GM11168 (cell line): ENCODE results near the gene DMRTA1.
"Not testable (repeated sequence)": the region's sequence is repeated elsewhere in the genome, so short reads cannot be mapped to it uniquely, and the experiment has no call there.

Experiments used
- in situ Hi-C: fragments of 300-500 bp; cut with MboI; formaldehyde crosslinking; loops from one replicate; pipeline ENCODE4 v1.12.0; 2022; ENCODE audit warnings: low sequenced_read_pairs; ENCODE audit not compliant: unreplicated experiment

DMRTA1 gene

GRCh38 chr9:22454016-22454415, 7.4 kb downstream of the DMRTA1 start:
- in situ Hi-C loops = loop anchor here (10.0 to 25.0 kb wide), 2 partner anchors 199 to 642 kb away; partner anchors contain the start of gene MTAP

- in situ Hi-C loops = loop anchor here (10.0 to 25.0 kb wide), 2 partner anchors 200 to 643 kb away; partner anchors contain the start of gene MTAP
Measured at GRCh38 chr9:22455181-22455580, 8.6 kb downstream of the DMRTA1 start.

- in situ Hi-C loops = loop anchor here (10.0 to 25.0 kb wide), 2 partner anchors 203 to 645 kb away; partner anchors contain the start of gene MTAP
Measured at GRCh38 chr9:22457448-22457847, 10.8 kb downstream of the DMRTA1 start.

GRCh38 chr9:22463205-22463604, 16.6 kb downstream of the DMRTA1 start:
- in situ Hi-C loops = loop anchor here (25.0 kb wide), 1 partner anchor 651 kb away; the partner anchor contains the start of gene MTAP

GRCh38 chr9:22469928-22470544, 23.4 kb downstream of the DMRTA1 start:
- in situ Hi-C loops = loop anchor here (25.0 kb wide), 1 partner anchor 658 kb away; the partner anchor contains the start of gene MTAP

GRCh38 chr9:22481566-22481965, 34.9 kb downstream of the DMRTA1 start:
- in situ Hi-C loops = no loop called here

- in situ Hi-C loops = no loop called here
Measured at GRCh38 chr9:22483528-22484070, 37.0 kb downstream of the DMRTA1 start.

GRCh38 chr9:22496197-22496596, 49.6 kb downstream of the DMRTA1 start:
- in situ Hi-C loops = not testable (repeated sequence)
